GM18907 (cell line): ENCODE data around the gene RNF133.
"Not testable (repeated sequence)": the region's sequence is repeated elsewhere in the genome, so short reads cannot be mapped to it uniquely, and the experiment has no call there.

Experiments used
- ATAC-seq: cut with Tn5 transposase; IDR thresholded peaks from one replicate; pipeline ENCODE4 v1.9.1; 2021; ENCODE audit warnings: mild to moderate bottlenecking, moderate library complexity; ENCODE audit not compliant: unreplicated experiment

RNF133 gene

GRCh38 chr7:122691569-122692235 is 7.2 kb downstream of the RNF133 start:
- no peak for ATAC-seq

- no peak for ATAC-seq
Measured at GRCh38 chr7:122689346-122690109, 9.4 kb downstream of the RNF133 start.

- no peak for ATAC-seq
Measured at GRCh38 chr7:122688400-122688998, 10.4 kb downstream of the RNF133 start.

- ATAC-seq, result no peak
Measured at GRCh38 chr7:122686360-122686878, 12.5 kb downstream of the RNF133 start.

- no peak for ATAC-seq
Measured at GRCh38 chr7:122684504-122684903, 14.4 kb downstream of the RNF133 start.

GRCh38 chr7:122682815-122683550 is 15.9 kb downstream of the RNF133 start:
- no peak for ATAC-seq

- ATAC-seq, result not testable (repeated sequence)
Measured at GRCh38 chr7:122681186-122681585, 17.7 kb downstream of the RNF133 start.

GRCh38 chr7:122679813-122680212 is 19.1 kb downstream of the RNF133 start:
- no peak for ATAC-seq

- ATAC-seq, result not testable (repeated sequence)
Measured at GRCh38 chr7:122679269-122679709, 19.6 kb downstream of the RNF133 start.

- ATAC-seq, result no peak
Measured at GRCh38 chr7:122677149-122677548, 21.8 kb downstream of the RNF133 start.

GRCh38 chr7:122676466-122676865 is 22.5 kb downstream of the RNF133 start:
- ATAC-seq, result no peak

GRCh38 chr7:122675621-122676020 is 23.3 kb downstream of the RNF133 start:
- no peak for ATAC-seq

- no peak for ATAC-seq
Measured at GRCh38 chr7:122675011-122675410, 23.9 kb downstream of the RNF133 start.

GRCh38 chr7:122674502-122674901 is 24.4 kb downstream of the RNF133 start:
- ATAC-seq, result no peak

GRCh38 chr7:122673951-122674350 is 25.0 kb downstream of the RNF133 start:
- ATAC-seq, result no peak

GRCh38 chr7:122672536-122672935 is 26.4 kb downstream of the RNF133 start:
- no peak for ATAC-seq

GRCh38 chr7:122663733-122664132 is 35.2 kb downstream of the RNF133 start:
- no peak for ATAC-seq

GRCh38 chr7:122658856-122659255 is 40.1 kb downstream of the RNF133 start:
- no peak for ATAC-seq

- no peak for ATAC-seq
Measured at GRCh38 chr7:122653685-122654084, 45.2 kb downstream of the RNF133 start.

GRCh38 chr7:122652876-122653275 is 46.0 kb downstream of the RNF133 start:
- ATAC-seq, result no peak

- ATAC-seq, result no peak
Measured at GRCh38 chr7:122651451-122651850, 47.5 kb downstream of the RNF133 start.
